GM23248 (cell line): ENCODE measurements around the gene PSME4. TPM values are rescaled to one million over a fixed set of nuclear protein-coding genes. Genes with fewer than 3 reads are reported as not detected.
"Not testable (repeated sequence)": the region's sequence is repeated elsewhere in the genome, so short reads cannot be mapped to it uniquely, and the experiment has no call there.

ENCODE experiments used
- DNase-seq: peaks from one replicate; pipeline ENCODE4 v3.0.0-alpha.2; 2015
- H2AFZ ChIP-seq: fragments of 200-600 bp; sonication (generic); 2 replicates; pipeline ENCODE4 v1.6.1; 2016; ENCODE audit warnings: antibody characterized with exemption
- H3F3A ChIP-seq: fragments of 200-600 bp; sonication (generic); 2 replicates; pipeline ENCODE4 v1.6.1; 2016; ENCODE audit warnings: mild to moderate bottlenecking, antibody characterized with exemption, mixed run types; ENCODE audit not compliant: insufficient read depth
- H3K27ac ChIP-seq: fragments of 200-600 bp; sonication (generic); 2 replicates; pipeline ENCODE4 v1.5.1; 2016; ENCODE audit warnings: mild to moderate bottlenecking
- H3K27me3 ChIP-seq: fragments of 200-600 bp; sonication (generic); replicated peaks from 2 replicates; pipeline ENCODE4 v1.6.1; 2016; ENCODE audit warnings: mild to moderate bottlenecking; ENCODE audit not compliant: insufficient read depth
- H3K36me3 ChIP-seq: fragments of 200-600 bp; sonication (generic); 2 replicates; pipeline ENCODE4 v1.6.1; 2016; ENCODE audit warnings: low read depth, mild to moderate bottlenecking
- H3K4me1 ChIP-seq: fragments of 200-600 bp; sonication (generic); 2 replicates; pipeline ENCODE4 v1.6.1; 2016; ENCODE audit warnings: mild to moderate bottlenecking; ENCODE audit not compliant: insufficient read depth
- H3K4me2 ChIP-seq: fragments of 200-600 bp; sonication (generic); one replicate; pipeline ENCODE4 v1.6.1; 2016; ENCODE audit warnings: mild to moderate bottlenecking; ENCODE audit not compliant: unreplicated experiment
- H3K4me3 ChIP-seq: fragments of 200-600 bp; sonication (generic); 2 replicates; pipeline ENCODE4 v1.5.1; 2016; ENCODE audit warnings: mild to moderate bottlenecking
- H3K79me2 ChIP-seq: fragments of 200-600 bp; sonication (generic); 2 replicates; pipeline ENCODE4 v1.6.1; 2016; ENCODE audit warnings: mild to moderate bottlenecking; ENCODE audit not compliant: insufficient read depth
- H3K9ac ChIP-seq: fragments of 200-600 bp; sonication (generic); 2 replicates; pipeline ENCODE4 v1.6.1; 2016; ENCODE audit warnings: mild to moderate bottlenecking
- H3K9me2 ChIP-seq: fragments of 200-600 bp; sonication (generic); 2 replicates; pipeline ENCODE4 v1.6.1; 2016; ENCODE audit warnings: mixed run types, mild to moderate bottlenecking, moderate library complexity; ENCODE audit not compliant: insufficient read depth
- H3K9me3 ChIP-seq: fragments of 200-600 bp; sonication (generic); one replicate; pipeline ENCODE4 v1.6.1; 2017; ENCODE audit warnings: low read depth
- H4K20me1 ChIP-seq: fragments of 200-600 bp; sonication (generic); 2 replicates; pipeline ENCODE4 v1.6.0; 2016; ENCODE audit not compliant: insufficient read depth
- EZH2 ChIP-seq: fragments of 200-600 bp; sonication (generic); IDR thresholded peaks from 2 replicates; pipeline ENCODE4 v1.6.1; 2018; ENCODE audit warnings: antibody characterized with exemption, mild to moderate bottlenecking; ENCODE audit not compliant: insufficient read depth, poor library complexity, severe bottlenecking
- EZH2phosphoT487 ChIP-seq: fragments of 200-600 bp; sonication (generic); IDR thresholded peaks from 2 replicates; pipeline ENCODE4 v1.6.1; 2018; ENCODE audit warnings: antibody characterized with exemption, moderate library complexity, mild to moderate bottlenecking, low read depth; ENCODE audit not compliant: insufficient read depth
- whole genome bisulfite sequencing, 2 experiments: methylation state at CpG; one replicate each; pipeline ENCODE4 v1.1.6; 2015 to 2017; ENCODE audit warnings: low lambda C conversion rate in 2 of 2, low coverage in 1 of 2; ENCODE audit errors: missing lambda C conversion rate in 2 of 2; 5-methylcytosine and 5-hydroxymethylcytosine counted together
- in situ Hi-C: fragments of 300-500 bp; cut with MboI; formaldehyde crosslinking; loops from 2 replicates; pipeline ENCODE4 v1.15.0; 2020
- polyA plus RNA-seq: library from polyadenylated mRNA; unstranded; fragments of >200 nt; fragmentation: Nextera tagmentation; extraction: Ambion mirVana; gene quantifications from 2 replicates; pipeline ENCODE4 v1.2.1, GENCODE V29; 2016
- total RNA-seq: library from RNA; depleted of rRNA; stranded (reverse); fragments of >200 nt; shearing (Covaris generic); gene quantifications from 2 replicates; pipeline ENCODE4 v1.2.3, GENCODE V29; 2014

Gene PSME4
- total and polyA plus RNA-seq, 2 experiments from 2014 or later = 16.2 to 29.3 TPM

GRCh38 chr2:53969285-53969967 is 1.4 kb downstream of the PSME4 start:
- Histone ChIP-seq H2AFZ (peak overlapping the region; percentile 59; the same call in 1 of the 2 replicates), H4K20me1 (peaks cover 3% of the 10 kb centered on the region; the same call in 1 of the 2 replicates), H3K4me1 (peaks cover 7% of the 10 kb centered on the region), H3K27me3 (no peaks in the 10 kb centered on the region), H3K9me3 (no peaks in the 10 kb centered on the region), H3K36me3 (no peaks in the 10 kb centered on the region; the same call in 1 of the 2 replicates), H3K79me2 (peaks cover 61% of the 10 kb centered on the region), H3F3A (peaks cover 49% of the 10 kb centered on the region), H3K4me2 (peak overlapping the region; percentile 98), H3K27ac (peak overlapping the region; percentile 93), H3K4me3 (peak overlapping the region; percentile 96), H3K9ac (peak overlapping the region; percentile 97), H3K9me2 (no peaks in the 10 kb centered on the region)
- no peak for TF ChIP-seq EZH2
- 0 out of 2 replicates have a peak, but pooled peaks have one; percentile 64 for TF ChIP-seq EZH2phosphoT487
- in situ Hi-C loops = no loop called here
- WGBS, 2 experiments = 0 to 2% methylated on average over 6 of the region's 6 CpGs
- DNase-seq = peak; percentile 86

DNA sequence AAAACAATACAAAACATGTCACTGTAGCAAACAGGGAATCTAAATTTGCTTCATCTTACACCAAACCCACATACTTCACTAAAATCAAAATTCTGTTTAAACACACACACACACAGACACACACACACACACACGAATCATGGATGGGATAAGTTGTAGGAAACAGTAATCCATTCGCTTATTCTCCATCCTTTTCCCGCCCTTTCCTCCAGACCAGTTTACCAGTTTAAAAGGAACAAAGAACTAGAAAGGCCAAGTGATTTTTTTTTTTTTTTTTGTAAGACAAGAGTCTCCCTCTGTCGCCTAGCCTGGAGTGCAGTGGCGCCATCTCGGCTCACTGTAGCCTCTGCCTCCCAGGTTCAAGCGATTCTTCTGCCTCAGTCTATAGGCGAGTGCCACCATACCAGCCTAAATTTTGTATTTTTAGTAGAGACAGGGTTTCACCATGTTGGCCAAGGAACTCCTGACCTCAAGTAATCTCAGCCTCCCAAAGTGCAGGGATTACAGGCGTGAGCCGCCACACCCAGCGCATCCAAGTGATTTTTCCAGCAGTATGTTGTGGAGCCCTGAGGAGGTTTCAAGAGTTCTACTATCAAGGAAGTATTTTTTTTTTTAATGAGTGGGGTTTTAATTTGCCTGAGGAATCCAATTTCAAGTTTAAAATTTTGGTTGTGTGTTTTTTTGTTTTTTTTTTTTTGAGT is 5.7 kb downstream of the PSME4 start:
- Histone ChIP-seq H3K9ac (no peak overlapping the region), H3K4me2 (peak overlapping the region; percentile 13), H3K4me1 (peaks cover 22% of the 10 kb centered on the region), H3F3A (peaks cover 25% of the 10 kb centered on the region), H3K27ac (no peak overlapping the region), H3K9me2 (no peaks in the 10 kb centered on the region), H3K4me3 (no peak overlapping the region), H4K20me1 (peaks cover 5% of the 10 kb centered on the region; the same call in 1 of the 2 replicates), H3K9me3 (no peaks in the 10 kb centered on the region), H3K79me2 (peaks cover 100% of the 10 kb centered on the region), H2AFZ (no peak overlapping the region), H3K27me3 (no peaks in the 10 kb centered on the region), H3K36me3 (no peaks in the 10 kb centered on the region)
- TF ChIP-seq EZH2 = no peak
- TF ChIP-seq EZH2phosphoT487 = no peak
- no peak for DNase-seq
- in situ Hi-C loops = no loop called here
- 99% methylated on average over 11 of the region's 11 CpGs for WGBS, 2 experiments

- Histone ChIP-seq H3K4me3 (no peak overlapping the region), H3K9me3 (no peaks in the 10 kb centered on the region), H3K27ac (no peak overlapping the region), H3K36me3 (no peaks in the 10 kb centered on the region), H2AFZ (no peak overlapping the region), H3K4me2 (peak overlapping the region; percentile 13), H3K9ac (no peak overlapping the region), H4K20me1 (peaks cover 5% of the 10 kb centered on the region; the same call in 1 of the 2 replicates), H3K27me3 (no peaks in the 10 kb centered on the region), H3K79me2 (peaks cover 100% of the 10 kb centered on the region), H3K9me2 (no peaks in the 10 kb centered on the region), H3F3A (peaks cover 18% of the 10 kb centered on the region), H3K4me1 (peaks cover 22% of the 10 kb centered on the region)
- TF ChIP-seq EZH2 (no peak), EZH2phosphoT487 (no peak)
- in situ Hi-C loops = no loop called here
- WGBS, 2 experiments = 91 to 96% methylated on average over 2 of the region's 2 CpGs
- DNase-seq = no peak
Measured at GRCh38 chr2:53964257-53964952, 6.4 kb downstream of the PSME4 start.

- H3K9me2 ChIP-seq, in situ Hi-C loops, H3K36me3 ChIP-seq, H3K27ac ChIP-seq, H3K4me3 ChIP-seq, H3K9ac ChIP-seq, H3F3A ChIP-seq, H3K9me3 ChIP-seq, H2AFZ ChIP-seq, H4K20me1 ChIP-seq, DNase-seq, H3K4me2 ChIP-seq, H3K27me3 ChIP-seq: not testable (repeated sequence)
- Histone ChIP-seq H3K79me2 (peaks cover 100% of the 10 kb centered on the region), H3K4me1 (peaks cover 21% of the 10 kb centered on the region; the same call in 1 of the 2 replicates)
- 91 to 97% methylated on average over 10 of the region's 10 CpGs for WGBS, 2 experiments
Measured at GRCh38 chr2:53961478-53962216, 9.1 kb downstream of the PSME4 start.
